SU-DHL-6 (cell line): ENCODE data around the gene AGPS.

Source experiments
- H2AFZ ChIP-seq: fragments of 200-600 bp; sonication (generic); 2 replicates; pipeline ENCODE4 v1.6.1; 2014; ENCODE audit warnings: low read depth, mild to moderate bottlenecking, moderate library complexity, mixed read lengths, antibody characterized with exemption, low read length; ENCODE audit not compliant: severe bottlenecking
- H3F3A ChIP-seq: fragments of 200-600 bp; shearing (Covaris generic); 2 replicates; pipeline ENCODE4 v1.6.0; 2016; ENCODE audit warnings: antibody characterized with exemption, mild to moderate bottlenecking; ENCODE audit not compliant: insufficient read depth
- H3K27ac ChIP-seq: fragments of 200-600 bp; sonication (generic); 2 replicates; pipeline ENCODE4 v1.5.1; 2016; ENCODE audit warnings: low read depth, mild to moderate bottlenecking, low read length, moderate library complexity, mixed read lengths
- H3K27me3 ChIP-seq: fragments of 200-600 bp; sonication (generic), shearing (Covaris generic); 2 replicates; pipeline ENCODE4 v1.6.0; 2014; ENCODE audit warnings: mild to moderate bottlenecking, low read length
- H3K36me3 ChIP-seq: fragments of 200-600 bp; sonication (generic); 2 replicates; pipeline ENCODE4 v1.6.1; 2014; ENCODE audit warnings: mild to moderate bottlenecking, low read length, mixed read lengths
- H3K4me2 ChIP-seq: fragments of 300-600, 200-600 bp; shearing (Covaris generic), sonication (generic); 2 replicates; pipeline ENCODE4 v1.6.0; 2014; ENCODE audit warnings: low read length, low read depth, mild to moderate bottlenecking; ENCODE audit not compliant: poor library complexity, severe bottlenecking
- H3K4me3 ChIP-seq: fragments of 200-600 bp; sonication (generic); 2 replicates; pipeline ENCODE4 v1.5.1; 2014; ENCODE audit warnings: antibody characterized with exemption, low read length, mild to moderate bottlenecking, mixed read lengths; ENCODE audit not compliant: insufficient read depth, poor library complexity, severe bottlenecking
- H3K79me2 ChIP-seq: fragments of 200-600 bp; sonication (generic); 2 replicates; pipeline ENCODE4 v1.6.1; 2014; ENCODE audit warnings: mild to moderate bottlenecking, low read length, moderate library complexity; ENCODE audit not compliant: insufficient read depth
- H3K9ac ChIP-seq: fragments of 200-600 bp; sonication (generic); 2 replicates; pipeline ENCODE4 v1.7.0; 2014; ENCODE audit warnings: mild to moderate bottlenecking, low read length
- H3K9me2 ChIP-seq: fragments of 200-600 bp; sonication (generic); replicated peaks from 2 replicates; pipeline ENCODE4 v1.6.1; 2014; ENCODE audit warnings: low read length; ENCODE audit not compliant: insufficient read depth
- H3K9me3 ChIP-seq: fragments of 200-600 bp; sonication (generic); 2 replicates; pipeline ENCODE4 v1.6.1; 2014; ENCODE audit warnings: low read length, mixed read lengths; ENCODE audit not compliant: insufficient read depth
- H4K20me1 ChIP-seq: fragments of 200-600 bp; sonication (generic); 2 replicates; pipeline ENCODE4 v1.6.1; 2014; ENCODE audit warnings: low read depth, mild to moderate bottlenecking, antibody characterized with exemption, low read length, moderate library complexity, mixed read lengths
- CTCF ChIP-seq: fragments of 200-600 bp; sonication (generic); IDR thresholded peaks from one replicate; pipeline ENCODE4 v1.5.1; 2017; ENCODE audit warnings: antibody characterized with exemption, mild to moderate bottlenecking, low read length, moderate library complexity; ENCODE audit not compliant: insufficient read depth, poor library complexity, severe bottlenecking
- EZH2phosphoT487 ChIP-seq: fragments of 200-600 bp; sonication (generic), shearing (Covaris generic); conservative IDR thresholded peaks from 2 replicates; pipeline ENCODE4 v1.6.1; 2018; ENCODE audit warnings: mild to moderate bottlenecking, antibody characterized with exemption, low read length, moderate library complexity, mixed read lengths

AGPS gene

GRCh38 chr2:177474301-177474700 lies 81.7 kb downstream of the AGPS start:
- Histone ChIP-seq H3K27me3 (no peaks in the 10 kb centered on the region), H4K20me1 (no peaks in the 10 kb centered on the region), H3K27ac (no peak overlapping the region), H3K4me3 (no peak overlapping the region), H3K4me2 (no peak overlapping the region), H2AFZ (no peak overlapping the region), H3K79me2 (no peaks in the 10 kb centered on the region), H3K9ac (no peak overlapping the region), H3K9me2 (no peaks in the 10 kb centered on the region), H3K9me3 (no peaks in the 10 kb centered on the region), H3F3A (no peaks in the 10 kb centered on the region), H3K36me3 (peaks cover 26% of the 10 kb centered on the region)
- no peak for TF ChIP-seq CTCF
- TF ChIP-seq EZH2phosphoT487 = no peak

GRCh38 chr2:177474998-177475397 lies 82.4 kb downstream of the AGPS start:
- no peaks in the 10 kb centered on the region for H3K79me2 ChIP-seq
- no peak overlapping the region for H2AFZ ChIP-seq
- no peak overlapping the region for H3K9ac ChIP-seq
- H3K36me3 ChIP-seq = peaks cover 26% of the 10 kb centered on the region
- no peak overlapping the region for H3K4me2 ChIP-seq
- no peaks in the 10 kb centered on the region for H3K9me2 ChIP-seq
- H3K4me3 ChIP-seq = no peak overlapping the region
- no peaks in the 10 kb centered on the region for H4K20me1 ChIP-seq
- TF ChIP-seq EZH2phosphoT487 (no peak), CTCF (no peak)
- H3K27ac ChIP-seq = no peak overlapping the region
- no peaks in the 10 kb centered on the region for H3K9me3 ChIP-seq
- no peaks in the 10 kb centered on the region for H3F3A ChIP-seq
- no peaks in the 10 kb centered on the region for H3K27me3 ChIP-seq

GRCh38 chr2:177476897-177477296 lies 84.3 kb downstream of the AGPS start:
- Histone ChIP-seq H3K36me3 (peaks cover 21% of the 10 kb centered on the region), H3K9me3 (no peaks in the 10 kb centered on the region), H4K20me1 (no peaks in the 10 kb centered on the region)

More at GRCh38 chr2:177476897-177477296, 84.3 kb downstream of the AGPS start:
- TF ChIP-seq EZH2phosphoT487 (no peak), CTCF (no peak)
- Histone ChIP-seq H3K27ac (no peak overlapping the region), H3K9me2 (no peaks in the 10 kb centered on the region), H3K27me3 (no peaks in the 10 kb centered on the region), H3K9ac (no peak overlapping the region), H3K4me3 (no peak overlapping the region), H3K4me2 (no peak overlapping the region), H3K79me2 (no peaks in the 10 kb centered on the region), H2AFZ (no peak overlapping the region), H3F3A (0 out of 2 replicates have a peak, but pooled peaks cover 4% of the 10 kb centered on the region)
